Suprapubic skin (tissue), 4 donors: ENCODE measurements around the gene GMEB2. TPM values are rescaled to one million over a fixed set of nuclear protein-coding genes. Genes with fewer than 3 reads are reported as not detected.

Source experiments
- DNase-seq, 2 donors: peaks; one replicate each; pipeline ENCODE4 v3.0.0-alpha.2; 2019; ENCODE audit warnings: low spot score in 2 of 2
- H3K27ac ChIP-seq: fragments of 200-600 bp; sonication (generic); one replicate; pipeline ENCODE4 v1.5.1; 2019
- H3K27me3 ChIP-seq: fragments of 200-600 bp; sonication (generic); one replicate; pipeline ENCODE4 v1.5.1; 2019
- H3K36me3 ChIP-seq: fragments of 200-600 bp; sonication (generic); one replicate; pipeline ENCODE4 v1.5.1; 2019
- H3K4me1 ChIP-seq: fragments of 200-600 bp; sonication (generic); one replicate; pipeline ENCODE4 v1.5.1; 2019
- H3K4me3 ChIP-seq: fragments of 200-600 bp; sonication (generic); one replicate; pipeline ENCODE4 v1.5.1; 2019; ENCODE audit warnings: mild to moderate bottlenecking
- H3K9me3 ChIP-seq: fragments of 200-600 bp; sonication (generic); one replicate; pipeline ENCODE4 v1.5.1; 2019
- CTCF ChIP-seq, 2 donors: fragments of 200-600 bp in 1 of 2; fragments of 450-650 bp in 1 of 2; sonication (generic) in 1 of 2; IDR thresholded peaks; one replicate each; pipeline ENCODE4 v1.5.1; 2016 to 2019; ENCODE audit warnings: antibody characterized with exemption in 2 of 2, mild to moderate bottlenecking in 1 of 2, moderate library complexity in 1 of 2
- EP300 ChIP-seq: sonication (generic); formaldehyde crosslinking; IDR thresholded peaks from one replicate; pipeline ENCODE4 v1.6.1; 2017; ENCODE audit warnings: antibody characterized with exemption
- POLR2A ChIP-seq, 2 donors: fragments of 450-650 bp; IDR thresholded peaks; one replicate each; pipeline ENCODE4 v1.6.1; 2017; ENCODE audit warnings: antibody characterized with exemption in 2 of 2, mild to moderate bottlenecking in 2 of 2, moderate library complexity in 2 of 2
- POLR2AphosphoS5 ChIP-seq, 3 donors: sonication (generic); formaldehyde crosslinking; IDR thresholded peaks; one replicate each; pipeline ENCODE4 v1.6.1; 2017; ENCODE audit warnings: antibody characterized with exemption in 3 of 3
- WGBS: methylation state at CpG from one replicate; pipeline ENCODE4 v1.1.5; 2018; 5-methylcytosine and 5-hydroxymethylcytosine counted together
- total RNA-seq, 4 donors: library from RNA; depleted of rRNA; stranded (reverse); fragments of >200 nt; gene quantifications; one replicate each; pipeline ENCODE4 v1.1.0, GENCODE V29; 2016

Gene GMEB2
- total RNA-seq, 4 donors from 2014 or later: 15.5 to 18.5 (median 16.4) TPM

- DNase-seq: no peak
- 78% methylated on average over 23 of the region's 38 CpGs for WGBS
- H3K27ac ChIP-seq: no peak overlapping the region
- TF ChIP-seq POLR2AphosphoS5 (IDR thresholded peaks at IDR 0.05) (no peak), POLR2A (IDR thresholded peaks at IDR 0.05) (no peak), EP300 (no peak), CTCF (IDR thresholded peaks at IDR 0.05) (no peak)
- no peaks in the 10 kb centered on the region for H3K27me3 ChIP-seq
- peaks cover 4% of the 10 kb centered on the region for H3K4me1 ChIP-seq
- H3K9me3 ChIP-seq: no peaks in the 10 kb centered on the region
- H3K4me3 ChIP-seq: no peak overlapping the region
- peaks cover 54% of the 10 kb centered on the region for H3K36me3 ChIP-seq
Observed at GRCh38 chr20:63589261-63590217, 37.4 kb downstream of the GMEB2 start.

- TF ChIP-seq POLR2AphosphoS5 (IDR thresholded peaks at IDR 0.05) (no peak), CTCF (IDR thresholded peaks at IDR 0.05) (no peak), POLR2A (IDR thresholded peaks at IDR 0.05) (no peak)
- WGBS: 80% methylated on average over 7 of the region's 11 CpGs
- Histone ChIP-seq H3K27me3 (no peaks in the 10 kb centered on the region), H3K27ac (no peak overlapping the region), H3K4me1 (no peaks in the 10 kb centered on the region), H3K4me3 (no peak overlapping the region), H3K9me3 (no peaks in the 10 kb centered on the region), H3K36me3 (peaks cover 48% of the 10 kb centered on the region)
- DNase-seq: no peak
Observed at GRCh38 chr20:63588641-63589041, 38.3 kb downstream of the GMEB2 start.

- 73% methylated on average over 18 of the region's 19 CpGs for WGBS
- Histone ChIP-seq H3K27ac (no peak overlapping the region), H3K27me3 (no peaks in the 10 kb centered on the region), H3K36me3 (peaks cover 42% of the 10 kb centered on the region), H3K4me3 (no peak overlapping the region), H3K9me3 (no peaks in the 10 kb centered on the region), H3K4me1 (no peaks in the 10 kb centered on the region)
- no peak for DNase-seq
- no peak for TF ChIP-seq CTCF (IDR thresholded peaks at IDR 0.05)
- no peak for TF ChIP-seq EP300
- no peak for TF ChIP-seq POLR2AphosphoS5 (IDR thresholded peaks at IDR 0.05)
- no peak for TF ChIP-seq POLR2A (IDR thresholded peaks at IDR 0.05)
Observed at GRCh38 chr20:63587776-63588591, 38.9 kb downstream of the GMEB2 start.

- peaks cover 36% of the 10 kb centered on the region for H3K36me3 ChIP-seq
- no peak for DNase-seq
- 91% methylated on average over 12 of the region's 12 CpGs for WGBS
- H3K4me3 ChIP-seq: no peak overlapping the region
- no peak overlapping the region for H3K27ac ChIP-seq
- H3K4me1 ChIP-seq: no peaks in the 10 kb centered on the region
- H3K9me3 ChIP-seq: no peaks in the 10 kb centered on the region
- TF ChIP-seq POLR2AphosphoS5 (IDR thresholded peaks at IDR 0.05) (no peak), POLR2A (IDR thresholded peaks at IDR 0.05) (no peak), EP300 (no peak), CTCF (IDR thresholded peaks at IDR 0.05) (no peak)
- H3K27me3 ChIP-seq: no peaks in the 10 kb centered on the region
Observed at GRCh38 chr20:63587256-63587655, 39.6 kb downstream of the GMEB2 start.

- Histone ChIP-seq H3K4me3 (no peak overlapping the region), H3K27ac (no peak overlapping the region), H3K4me1 (no peaks in the 10 kb centered on the region), H3K9me3 (no peaks in the 10 kb centered on the region), H3K36me3 (peaks cover 32% of the 10 kb centered on the region), H3K27me3 (no peaks in the 10 kb centered on the region)
- TF ChIP-seq POLR2A (IDR thresholded peaks at IDR 0.05) (no peak), POLR2AphosphoS5 (IDR thresholded peaks at IDR 0.05) (no peak), CTCF (IDR thresholded peaks at IDR 0.05) (no peak), EP300 (no peak)
- DNase-seq: no peak
- 95% methylated on average over 13 of the region's 17 CpGs for whole genome bisulfite sequencing
Observed at GRCh38 chr20:63586797-63587196, 40.1 kb downstream of the GMEB2 start.
